ENCODE data around the gene RTKN. TPM values are rescaled to one million over a fixed set of nuclear protein-coding genes. Genes with fewer than 3 reads are reported as not detected.

RTKN gene
- polyA plus RNA-seq, 1 of the 3 experiments (the other 2 are of a cell fraction): 22.6 TPM

GRCh38 chr2:74439373-74439772, 2.4 kb downstream of the RTKN start:
- ChIA-PET POLR2A (interaction anchor here (1.1 to 3.0 kb wide), 10 partner anchors 8 to 229 kb away, joined by 3 to 27 read pairs (median 8); partner anchors contain the start of genes C2orf81, INO80B, MRPL53 and TLX2), CTCF (interaction anchor here (1.0 to 2.5 kb wide), 11 partner anchors 9 to 105 kb away, joined by 3 to 9 read pairs (median 3); partner anchors contain the start of genes C2orf81, INO80B, WBP1 and WDR54)
- Histone ChIP-seq H3K4me3 (ENCODE audit: low read depth in 2 of 2, low read length in 1 of 2) (peak overlapping the region; percentile 73 to 75), H3K36me3 (replicated peaks in 1 of 2; ENCODE audit: control insufficient read depth in 1 of 2, insufficient read depth in 2 of 2, low read length in 1 of 2) (no peaks in the 10 kb centered on the region), H2AFZ (ENCODE audit: low read depth) (no peak overlapping the region), H3F3A (replicated peaks; ENCODE audit: insufficient read depth) (peaks cover 6% of the 10 kb centered on the region), H3K9me3 (no peaks in the 10 kb centered on the region), H4K20me1 (ENCODE audit: insufficient read depth) (no peaks in the 10 kb centered on the region), H3K9me2 (no peaks in the 10 kb centered on the region), H3K9ac (peak overlapping the region; percentile 77), H3K27ac (ENCODE audit: low read depth in 2 of 2, low read length in 1 of 2) (peak overlapping the region; percentile 64 to 98; a peak in 3 of 4 replicates), H3K4me2 (peak overlapping the region; percentile 97), H3K27me3 (ENCODE audit: insufficient read depth) (no peaks in the 10 kb centered on the region), H3K79me2 (ENCODE audit: insufficient read depth) (peaks cover 30% of the 10 kb centered on the region), H3K4me1 (ENCODE audit: control insufficient read depth in 1 of 2, insufficient read depth in 2 of 2, low read depth in 1 of 2, low read length in 1 of 2) (peaks cover 20 to 27% of the 10 kb centered on the region in 2 experiments; a peak in 3 of 4 replicates)
- TF ChIP-seq SIN3A (IDR thresholded peaks at IDR 0.05; ENCODE audit: borderline replicate concordance, low read depth, low read length) (no peak), ZBTB33 (IDR thresholded peaks at IDR 0.05; ENCODE audit: borderline replicate concordance, low read depth) (no peak), RAD21 (IDR thresholded peaks at IDR 0.05; ENCODE audit: low read length) (no peak), MEF2A (IDR thresholded peaks at IDR 0.05; ENCODE audit: borderline replicate concordance, low read depth) (no peak), GABPA (IDR thresholded peaks at IDR 0.05; ENCODE audit: low read depth) (no peak), YY1 (IDR thresholded peaks at IDR 0.05; ENCODE audit: low read depth) (no peak), FOXM1 (IDR thresholded peaks at IDR 0.05; ENCODE audit: low read depth) (no peak), PBX3 (IDR thresholded peaks at IDR 0.05) (no peak), EP300 (IDR thresholded peaks at IDR 0.05; ENCODE audit: borderline replicate concordance in 1 of 2, low read depth in 1 of 2, low read length in 1 of 2) (no peak), TCF12 (IDR thresholded peaks at IDR 0.05) (no peak)
- TF ChIP-seq, protein P1, sequence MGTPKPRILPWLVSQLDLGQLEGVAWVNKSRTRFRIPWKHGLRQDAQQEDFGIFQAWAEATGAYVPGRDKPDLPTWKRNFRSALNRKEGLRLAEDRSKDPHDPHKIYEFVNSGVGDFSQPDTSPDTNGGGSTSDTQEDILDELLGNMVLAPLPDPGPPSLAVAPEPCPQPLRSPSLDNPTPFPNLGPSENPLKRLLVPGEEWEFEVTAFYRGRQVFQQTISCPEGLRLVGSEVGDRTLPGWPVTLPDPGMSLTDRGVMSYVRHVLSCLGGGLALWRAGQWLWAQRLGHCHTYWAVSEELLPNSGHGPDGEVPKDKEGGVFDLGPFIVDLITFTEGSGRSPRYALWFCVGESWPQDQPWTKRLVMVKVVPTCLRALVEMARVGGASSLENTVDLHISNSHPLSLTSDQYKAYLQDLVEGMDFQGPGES (IDR thresholded peaks at IDR 0.05; ENCODE audit: low read depth, low read length): no peak
- no peak for DNase-seq
- 11% methylated on average over 3 of the region's 3 CpGs for WGBS (ENCODE audit: low lambda C conversion rate)

- no peaks in the 10 kb centered on the region for H3K9me3 ChIP-seq
- H3K4me2 ChIP-seq: peak overlapping the region; percentile 97
- no peak overlapping the region for H3K27ac ChIP-seq (ENCODE audit: low read depth in 2 of 2, low read length in 1 of 2)
- ChIA-PET POLR2A (interaction anchor here (1.1 to 3.0 kb wide), 3 partner anchors 17 to 228 kb away, joined by 3 to 25 read pairs (median 3); partner anchors contain the start of genes C2orf81, WBP1 and WDR54), CTCF (interaction anchor here (1.1 to 1.7 kb wide), 4 partner anchors 9 to 103 kb away, joined by 3 to 6 read pairs (median 3); partner anchors contain the start of genes C2orf81 and WDR54)
- H3K9me2 ChIP-seq: no peaks in the 10 kb centered on the region
- peaks cover 16 to 27% of the 10 kb centered on the region in 2 experiments; a peak in 3 of 4 replicates for H3K4me1 ChIP-seq (ENCODE audit: control insufficient read depth in 1 of 2, insufficient read depth in 2 of 2, low read depth in 1 of 2, low read length in 1 of 2)
- H3F3A ChIP-seq (replicated peaks; ENCODE audit: insufficient read depth): no peaks in the 10 kb centered on the region
- 100% methylated on average over 1 of the region's 1 CpG for WGBS (ENCODE audit: low lambda C conversion rate)
- H4K20me1 ChIP-seq (ENCODE audit: insufficient read depth): no peaks in the 10 kb centered on the region
- TF ChIP-seq ELF1 (IDR thresholded peaks at IDR 0.05): no peak
- TF ChIP-seq EP300 (IDR thresholded peaks at IDR 0.05; ENCODE audit: borderline replicate concordance in 1 of 2, low read depth in 1 of 2, low read length in 1 of 2): no peak
- TF ChIP-seq RFX5 (IDR thresholded peaks at IDR 0.05; ENCODE audit: low read length): no peak
- no peak for TF ChIP-seq TCF12 (IDR thresholded peaks at IDR 0.05)
- H3K36me3 ChIP-seq (replicated peaks in 1 of 2; ENCODE audit: control insufficient read depth in 1 of 2, insufficient read depth in 2 of 2, low read length in 1 of 2): no peaks in the 10 kb centered on the region
- no peak overlapping the region for H2AFZ ChIP-seq (ENCODE audit: low read depth)
- H3K27me3 ChIP-seq (ENCODE audit: insufficient read depth): no peaks in the 10 kb centered on the region
- peaks cover 34% of the 10 kb centered on the region for H3K79me2 ChIP-seq (ENCODE audit: insufficient read depth)
- no peak overlapping the region for H3K9ac ChIP-seq
- peak overlapping the region in 1 of 2 experiments; percentile 73; a peak in 1 of 4 replicates for H3K4me3 ChIP-seq (ENCODE audit: low read depth in 2 of 2, low read length in 1 of 2)
- DNase-seq: no peak
Measured at GRCh38 chr2:74438248-74438647, 3.5 kb downstream of the RTKN start.
